ENCODE data around the gene HNRNPCL2. TPM values are rescaled to one million over a fixed set of nuclear protein-coding genes. Genes with fewer than 3 reads are reported as not detected.

Gene HNRNPCL2
- not detected in 2 replicates for total RNA-seq

DNA sequence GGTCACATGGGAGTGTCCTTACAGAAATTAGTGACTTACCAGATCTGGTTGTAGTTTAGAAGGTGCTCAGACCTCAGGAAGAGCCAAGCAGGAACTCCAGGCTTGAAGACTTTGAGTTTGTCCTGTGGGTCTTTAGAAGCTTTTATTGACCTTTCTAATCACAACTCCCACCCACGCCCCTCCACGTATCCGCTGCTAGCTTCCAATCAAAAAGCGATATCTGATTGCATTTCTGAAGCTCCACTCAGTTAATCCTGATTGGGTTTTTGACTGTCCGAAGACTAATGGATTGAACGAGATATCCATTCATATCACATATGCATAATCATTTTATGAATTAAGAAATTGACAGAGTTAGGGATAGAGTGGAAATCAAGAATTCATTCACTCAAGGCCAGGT lies at the start of gene HNRNPCL2:
Gene HNRNPCL2 (minus strand): TSS at position 101 of the 400 bp plus-strand sequence. CDS start 454 bp downstream, outside the sequence.

DNA sequence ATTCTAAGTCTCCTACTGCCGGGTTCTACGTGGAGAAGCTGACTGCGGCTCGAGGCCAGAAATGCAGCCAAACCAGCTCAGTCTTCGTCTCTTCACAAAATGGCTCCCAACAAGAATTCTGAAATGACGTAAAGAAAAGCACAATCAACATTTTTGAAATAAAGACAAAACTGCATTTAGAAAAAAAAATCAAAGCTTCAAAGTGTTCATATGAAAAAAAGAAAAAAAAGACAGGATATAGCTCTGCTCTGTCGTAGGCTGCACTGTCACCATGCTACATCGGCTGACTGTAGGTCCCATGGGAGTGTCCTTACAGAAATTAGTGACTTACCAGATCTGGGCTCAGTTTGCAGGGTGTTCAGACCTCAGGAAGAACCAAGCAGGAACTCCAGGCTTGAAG lies 48.9 kb upstream of the HNRNPCL2 start, which contains the start of gene HNRNPCL4:
Gene HNRNPCL4 (minus strand): TSS at position 101 of the 400 bp plus-strand sequence. CDS start 164 bp downstream, outside the sequence.

GRCh38 chr1:13155909-13156308 lies 39.3 kb upstream of the HNRNPCL2 start, which contains the start of gene PRAMEF26:
TSS of gene PRAMEF26 (minus strand) at chr1:13156009. CDS start at chr1:13153095, 2,914 bp downstream.

GRCh38 chr1:13070474-13070873 lies 46.2 kb downstream of the HNRNPCL2 start, which contains the start of gene PRAMEF25:
TSS of gene PRAMEF25 (plus strand) at chr1:13070774. CDS start at chr1:13073694, 2,920 bp downstream.

Other genes with a start within 250 kb of the HNRNPCL2 start
- not detected in 2 replicates for gene PRAMEF4, start 230.7 kb downstream of the HNRNPCL2 start, total RNA-seq
- gene PRAMEF10, start 218.6 kb downstream of the HNRNPCL2 start, total RNA-seq = not detected in 2 replicates
- gene PRAMEF7, start 200.2 kb downstream of the HNRNPCL2 start, total RNA-seq = not detected in 2 replicates
- gene PRAMEF6, start 169.3 kb downstream of the HNRNPCL2 start, total RNA-seq = not detected in 2 replicates
- not detected in 2 replicates for gene PRAMEF27, start 60.3 kb downstream of the HNRNPCL2 start, total RNA-seq
- gene HNRNPCL3, start 56.1 kb downstream of the HNRNPCL2 start, total RNA-seq = not detected in 2 replicates
- gene PRAMEF25, start 46.1 kb downstream of the HNRNPCL2 start, total RNA-seq = not detected in 2 replicates
- not detected in 2 replicates for gene PRAMEF26, start 39.2 kb upstream of the HNRNPCL2 start, total RNA-seq
- not detected in 2 replicates for gene HNRNPCL4, start 48.8 kb upstream of the HNRNPCL2 start, total RNA-seq
- gene PRAMEF9, start 55.0 kb upstream of the HNRNPCL2 start, total RNA-seq = not detected in 2 replicates
- not detected in 2 replicates for gene PRAMEF13, start 84.6 kb upstream of the HNRNPCL2 start, total RNA-seq
- gene PRAMEF18, start 109.3 kb upstream of the HNRNPCL2 start, total RNA-seq = not detected in 2 replicates
- not detected in 2 replicates for gene PRAMEF5, start 137.3 kb upstream of the HNRNPCL2 start, total RNA-seq
- gene PRAMEF8, start 168.3 kb upstream of the HNRNPCL2 start, total RNA-seq = not detected in 2 replicates
- not detected in 2 replicates for gene PRAMEF33, start 186.7 kb upstream of the HNRNPCL2 start, total RNA-seq
- not detected in 2 replicates for gene PRAMEF15, start 198.7 kb upstream of the HNRNPCL2 start, total RNA-seq
- not detected in 2 replicates for gene PRAMEF14, start 230.3 kb upstream of the HNRNPCL2 start, total RNA-seq

Measured in bronchus fibroblast of lung (primary cell).